Germinal center (tissue), 1 donor: ENCODE data around the gene SLC25A41.

Experiments used
- DNase-seq: peaks from one replicate; pipeline ENCODE4 v3.0.0; 2012; ENCODE audit warnings: mixed read lengths, low spot score

SLC25A41 gene

GRCh38 chr19:6460099-6460884, 26.7 kb upstream of the SLC25A41 start:
- DNase-seq = peak; percentile 97

GRCh38 chr19:6459262-6460098, 25.9 kb upstream of the SLC25A41 start, which contains the start of gene SLC25A23:
SLC25A23 (minus strand) TSS chr19:6459792; CDS start chr19:6459628, 164 bp downstream.
- DNase-seq = peak; percentile 70

- DNase-seq = no peak
These were observed 25.2 kb upstream of the SLC25A41 start for GRCh38 chr19:6458695-6459261.

GRCh38 chr19:6457958-6458694, 24.6 kb upstream of the SLC25A41 start:
- peak; percentile 30 for DNase-seq

- DNase-seq = no peak
These were observed 22.4 kb upstream of the SLC25A41 start for GRCh38 chr19:6455924-6456323.

GRCh38 chr19:6453951-6454565, 20.5 kb upstream of the SLC25A41 start:
- DNase-seq = no peak

- no peak for DNase-seq
These were observed 19.3 kb upstream of the SLC25A41 start for GRCh38 chr19:6452899-6453298.

- no peak for DNase-seq
These were observed 18.7 kb upstream of the SLC25A41 start for GRCh38 chr19:6452223-6452614.

- DNase-seq = no peak
These were observed 18.1 kb upstream of the SLC25A41 start for GRCh38 chr19:6451583-6452222.

GRCh38 chr19:6450166-6450565, 16.6 kb upstream of the SLC25A41 start:
- DNase-seq = no peak

- DNase-seq = no peak
These were observed 14.5 kb upstream of the SLC25A41 start for GRCh38 chr19:6448045-6448444.

- no peak for DNase-seq
These were observed 12.9 kb upstream of the SLC25A41 start for GRCh38 chr19:6446452-6446851.

GRCh38 chr19:6443986-6444385, 10.4 kb upstream of the SLC25A41 start:
- no peak for DNase-seq

- no peak for DNase-seq
These were observed 8.6 kb upstream of the SLC25A41 start for GRCh38 chr19:6442087-6442688.

- no peak for DNase-seq
These were observed 7.3 kb upstream of the SLC25A41 start for GRCh38 chr19:6440905-6441304.

- DNase-seq = no peak
These were observed 6.2 kb upstream of the SLC25A41 start for GRCh38 chr19:6439743-6440142.

GRCh38 chr19:6433165-6433564, 398 bp downstream of the SLC25A41 start:
- DNase-seq = no peak

- DNase-seq = no peak
These were observed 1.7 kb downstream of the SLC25A41 start for GRCh38 chr19:6431891-6432290.

GRCh38 chr19:6429419-6430221, 3.9 kb downstream of the SLC25A41 start:
- DNase-seq = no peak
